Upper lobe of left lung (tissue), 6 donors: Measurements from ENCODE around the gene SLC44A5. TPM values are rescaled to one million over a fixed set of nuclear protein-coding genes. Genes with fewer than 3 reads are reported as not detected.

Source experiments
- ATAC-seq, 2 donors: fragments of 200-7000 bp; cut with Tn5 transposase; one replicate each; pipeline ENCODE4 v1.9.1; 2022; ENCODE audit warnings: mild to moderate bottlenecking in 2 of 2, moderate library complexity in 2 of 2; ENCODE audit not compliant: low FRiP score in 2 of 2
- DNase-seq, 2 donors: peaks; one replicate each; pipeline ENCODE4 v3.0.0-alpha.2; 2019 to 2020
- H3K27ac ChIP-seq, 4 donors: fragments of 200-600 bp; sonication (generic); one replicate each; pipeline ENCODE4 v1.5.1; 2016 to 2019
- H3K27me3 ChIP-seq, 4 donors: fragments of 200-600 bp; sonication (generic); one replicate each; pipeline ENCODE4 v1.5.1; 2017 to 2019
- H3K36me3 ChIP-seq, 4 donors: fragments of 200-600 bp; sonication (generic); one replicate each; pipeline ENCODE4 v1.5.1; 2016 to 2019
- H3K4me1 ChIP-seq, 4 donors: fragments of 200-600 bp; sonication (generic); one replicate each; pipeline ENCODE4 v1.5.1; 2018 to 2019
- H3K4me3 ChIP-seq, 4 donors: fragments of 200-600 bp; sonication (generic); one replicate each; pipeline ENCODE4 v1.5.1; 2017 to 2019; ENCODE audit warnings: mild to moderate bottlenecking in 2 of 4, moderate library complexity in 1 of 4
- H3K9me3 ChIP-seq, 4 donors: fragments of 200-600 bp; sonication (generic); one replicate each; pipeline ENCODE4 v1.5.1; 2018 to 2019
- CTCF ChIP-seq, 6 experiments: fragments of 450-650 bp in 4 of 6; fragments of 200-600 bp in 2 of 6; sonication (generic) in 2 of 6; IDR thresholded peaks; one replicate each; pipeline ENCODE4 v1.5.1; 2016 to 2019; ENCODE audit warnings: antibody characterized with exemption in 6 of 6
- EP300 ChIP-seq, 4 donors: sonication (generic); formaldehyde crosslinking; IDR thresholded peaks; one replicate each; pipeline ENCODE4 v1.5.1; 2017; ENCODE audit warnings: antibody characterized with exemption in 4 of 4, control low read depth in 2 of 4
- POLR2A ChIP-seq, 4 donors: fragments of 450-650 bp; IDR thresholded peaks; one replicate each; pipeline ENCODE4 v1.5.1; 2016 to 2017; ENCODE audit warnings: antibody characterized with exemption in 4 of 4, mild to moderate bottlenecking in 2 of 4
- POLR2AphosphoS5 ChIP-seq, 2 donors: sonication (generic); formaldehyde crosslinking; IDR thresholded peaks; one replicate each; pipeline ENCODE4 v1.5.1; 2017; ENCODE audit warnings: antibody characterized with exemption in 2 of 2
- WGBS, 2 donors: methylation state at CpG; one replicate each; pipeline ENCODE4 v1.1.5; 2017 to 2018; 5-methylcytosine and 5-hydroxymethylcytosine counted together
- total RNA-seq, 6 donors: library from RNA; depleted of rRNA in 4 of 6; stranded (reverse); fragments of >200 nt in 4 of 6; gene quantifications; one replicate each; pipeline versions ENCODE4 v1.1.0 to v1.2.1, GENCODE V29; 2016 to 2021
- donor health status: DM: no; HTN: no; CAD: no; lungs with moderate emphysema.
- donor health status: DM: no; HTN: yes; CAD: no; lungs with severe emphysema.

Gene SLC44A5
- total RNA-seq, 6 donors from 2014 or later: 0.11 to 4.2 (median 0.40) TPM; not detected in 1

GRCh38 chr1:75518686-75519085, 92.2 kb downstream of the SLC44A5 start:
- WGBS, 2 donors: 58 to 60% methylated on average over 2 of the region's 2 CpGs
- DNase-seq (no peak), ATAC-seq (no peak)
- TF ChIP-seq POLR2AphosphoS5 (IDR thresholded peaks at IDR 0.05) (no peak), POLR2A (IDR thresholded peaks at IDR 0.05) (no peak), CTCF (IDR thresholded peaks at IDR 0.05) (no peak), EP300 (IDR thresholded peaks at IDR 0.05) (no peak)
- no peak overlapping the region for H3K4me3 ChIP-seq
- no peaks in the 10 kb centered on the region for H3K4me1 ChIP-seq
- no peaks in the 10 kb centered on the region for H3K9me3 ChIP-seq
- H3K27me3 ChIP-seq: no peaks in the 10 kb centered on the region
- no peaks in the 10 kb centered on the region for H3K36me3 ChIP-seq
- no peak overlapping the region for H3K27ac ChIP-seq

- no peak for ATAC-seq
These were observed 96.6 kb downstream of the SLC44A5 start for GRCh38 chr1:75514270-75514669.

DNA sequence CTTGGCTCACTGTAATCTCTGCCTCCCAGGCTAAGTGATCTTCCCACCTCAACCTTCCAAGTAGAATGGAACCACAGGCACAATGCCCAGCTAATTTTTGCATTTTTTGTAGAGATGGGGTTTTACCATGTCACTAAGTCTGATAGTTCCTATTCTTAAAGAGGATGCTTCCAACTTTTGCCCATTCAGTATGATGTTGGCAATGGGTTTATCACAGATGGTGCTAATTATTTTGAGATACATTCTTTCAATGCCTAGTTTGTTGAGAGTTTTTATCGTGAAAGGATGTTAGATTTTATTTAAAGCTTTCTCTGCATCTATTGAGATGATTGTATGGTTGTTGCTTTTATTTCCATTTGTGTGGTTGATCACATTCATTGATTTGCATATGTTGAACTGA, 103.9 kb downstream of the SLC44A5 start:
- no peak overlapping the region for H3K4me3 ChIP-seq
- no peak overlapping the region for H3K27ac ChIP-seq
- 88 to 92% methylated on average over 1 of the region's 1 CpG for WGBS, 2 donors
- H3K9me3 ChIP-seq: no peaks in the 10 kb centered on the region
- no peak for ATAC-seq
- DNase-seq: no peak
- H3K4me1 ChIP-seq: no peaks in the 10 kb centered on the region
- H3K27me3 ChIP-seq: no peaks in the 10 kb centered on the region
- no peaks in the 10 kb centered on the region for H3K36me3 ChIP-seq
- TF ChIP-seq EP300 (IDR thresholded peaks at IDR 0.05) (no peak), POLR2AphosphoS5 (IDR thresholded peaks at IDR 0.05) (no peak), POLR2A (IDR thresholded peaks at IDR 0.05) (no peak), CTCF (IDR thresholded peaks at IDR 0.05) (no peak)

More at GRCh38 chr1:75514270-75514669, 96.6 kb downstream of the SLC44A5 start:
- DNase-seq: no peak
- H3K9me3 ChIP-seq: no peaks in the 10 kb centered on the region
- no peaks in the 10 kb centered on the region for H3K36me3 ChIP-seq
- H3K27ac ChIP-seq: no peak overlapping the region
- H3K27me3 ChIP-seq: no peaks in the 10 kb centered on the region
- H3K4me1 ChIP-seq: no peaks in the 10 kb centered on the region
- WGBS, 2 donors: 86 to 100% methylated on average over 1 of the region's 1 CpG
- TF ChIP-seq POLR2AphosphoS5 (IDR thresholded peaks at IDR 0.05): no peak
- TF ChIP-seq EP300 (IDR thresholded peaks at IDR 0.05): no peak
- TF ChIP-seq POLR2A (IDR thresholded peaks at IDR 0.05): no peak
- TF ChIP-seq CTCF (IDR thresholded peaks at IDR 0.05): no peak
- H3K4me3 ChIP-seq: no peak overlapping the region

GRCh38 chr1:75503221-75503974, 107.5 kb downstream of the SLC44A5 start:
- WGBS, 2 donors: 71 to 76% methylated on average over 7 of the region's 7 CpGs
- H3K27ac ChIP-seq: no peak overlapping the region
- TF ChIP-seq CTCF (IDR thresholded peaks at IDR 0.05): no peak
- TF ChIP-seq EP300 (IDR thresholded peaks at IDR 0.05): no peak
- TF ChIP-seq POLR2AphosphoS5 (IDR thresholded peaks at IDR 0.05): no peak
- no peak for TF ChIP-seq POLR2A (IDR thresholded peaks at IDR 0.05)
- H3K27me3 ChIP-seq: no peaks in the 10 kb centered on the region
- no peak for DNase-seq
- ATAC-seq: no peak
- H3K36me3 ChIP-seq: no peaks in the 10 kb centered on the region
- H3K4me3 ChIP-seq: no peak overlapping the region
- no peaks in the 10 kb centered on the region for H3K4me1 ChIP-seq
- no peaks in the 10 kb centered on the region for H3K9me3 ChIP-seq

- Histone ChIP-seq H3K4me1 (no peaks in the 10 kb centered on the region), H3K4me3 (no peak overlapping the region), H3K27ac (no peak overlapping the region), H3K36me3 (no peaks in the 10 kb centered on the region), H3K9me3 (no peaks in the 10 kb centered on the region), H3K27me3 (no peaks in the 10 kb centered on the region)
- ATAC-seq: no peak
- DNase-seq: no peak
- no peak for TF ChIP-seq EP300 (IDR thresholded peaks at IDR 0.05)
- TF ChIP-seq CTCF (IDR thresholded peaks at IDR 0.05): no peak
- no peak for TF ChIP-seq POLR2AphosphoS5 (IDR thresholded peaks at IDR 0.05)
- no peak for TF ChIP-seq POLR2A (IDR thresholded peaks at IDR 0.05)
- 59 to 66% methylated on average over 5 of the region's 5 CpGs for WGBS, 2 donors
These were observed 108.1 kb downstream of the SLC44A5 start for GRCh38 chr1:75502776-75503175.
